Measurements from ENCODE around the gene CRNKL1.

GRCh38 chr20:20021835-20022234 lies 30.4 kb downstream of the CRNKL1 start:
- no peak for TF ChIP-seq CTCF (conservative IDR thresholded peaks at IDR 0.05 in 1 of 2, IDR thresholded peaks at IDR 0.05 in 1 of 2; ENCODE audit: extremely low read depth in 1 of 2, insufficient read depth in 1 of 2, low read depth in 1 of 2, low read length in 2 of 2)
- TF ChIP-seq EZH2 (IDR thresholded peaks at IDR 0.05; ENCODE audit: borderline replicate concordance, low read length): no peak
